MCF 10A (cell line): ENCODE results near the gene AHNAK. TPM values are rescaled to one million over a fixed set of nuclear protein-coding genes. Genes with fewer than 3 reads are reported as not detected.
"Not testable (repeated sequence)": the region's sequence is repeated elsewhere in the genome, so short reads cannot be mapped to it uniquely, and the experiment has no call there.

Experiments used
- BruUV-seq: library from RNA; stranded (reverse); fragments of 400-500 nt; replicated peaks from 2 replicates; lab custom pipeline; 2021; lab: Mats Ljungman, UMichigan
- CTCF ChIA-PET: fragments of 300-600 bp; sonication (Branson Sonifier 250); formaldehyde crosslinking; extraction: SDS; loops from one replicate; lab custom pipeline; 2021; ENCODE audit warnings: antibody characterized with exemption, inconsistent platforms; lab: Yijun Ruan, JAX
- POLR2A ChIA-PET: fragments of 300-600, 350-650 bp; sonication (Branson Sonifier 250); formaldehyde crosslinking; extraction: SDS; loops from one replicate; lab custom pipeline; 2020; ENCODE audit warnings: antibody characterized with exemption, inconsistent platforms; lab: Yijun Ruan, JAX
- DNase-seq: peaks from one replicate; pipeline ENCODE4 v3.0.0-alpha.2; 2018; ENCODE audit not compliant: unreplicated experiment
- H3K27ac Mint-ChIP-seq: one replicate; pipeline ENCODE4 v1.8.0; 2022; ENCODE audit warnings: mild to moderate bottlenecking, low read depth, mixed read lengths; ENCODE audit not compliant: unreplicated experiment
- H3K27me3 Mint-ChIP-seq: one replicate; pipeline ENCODE4 v1.8.0; 2022; ENCODE audit warnings: mixed read lengths; ENCODE audit not compliant: insufficient read depth, unreplicated experiment
- H3K36me3 Mint-ChIP-seq: one replicate; pipeline ENCODE4 v1.8.0; 2022; ENCODE audit warnings: mild to moderate bottlenecking, moderate library complexity, mixed read lengths; ENCODE audit not compliant: insufficient read depth, unreplicated experiment
- H3K4me1 Mint-ChIP-seq: one replicate; pipeline ENCODE4 v1.8.0; 2022; ENCODE audit warnings: mixed read lengths; ENCODE audit not compliant: insufficient read depth, unreplicated experiment
- H3K4me3 Mint-ChIP-seq: one replicate; pipeline ENCODE4 v1.8.0; 2022; ENCODE audit warnings: mild to moderate bottlenecking, moderate library complexity, mixed read lengths; ENCODE audit not compliant: unreplicated experiment
- H3K9me3 Mint-ChIP-seq: one replicate; pipeline ENCODE4 v1.8.0; 2022; ENCODE audit warnings: mixed read lengths; ENCODE audit not compliant: unreplicated experiment
- intact Hi-C: fragments of 100-400 bp; cut with micrococcal nuclease; formaldehyde crosslinking; loops from 2 replicates; pipeline ENCODE4 v1.14.1; 2022
- microRNA-seq: library from miRNA; unstranded; fragments of <30 nt; microRNA quantifications from one replicate; pipeline ENCODE4 v1.2.0, GENCODE V29; 2022
- total RNA-seq: library from RNA; stranded (reverse); gene quantifications from 2 replicates; pipeline ENCODE4 v1.2.3, GENCODE V29; 2022
- TF ChIP-seq, protein P1 (sequence below): fragments of 200-600 bp; IDR thresholded peaks from one replicate; pipeline ENCODE4 v1.8.0; 2022; ENCODE audit warnings: antibody characterized with exemption, mild to moderate bottlenecking; ENCODE audit not compliant: unreplicated experiment

AHNAK gene
- total RNA-seq, 1 experiment from 2014 or later: 429 TPM

DNA sequence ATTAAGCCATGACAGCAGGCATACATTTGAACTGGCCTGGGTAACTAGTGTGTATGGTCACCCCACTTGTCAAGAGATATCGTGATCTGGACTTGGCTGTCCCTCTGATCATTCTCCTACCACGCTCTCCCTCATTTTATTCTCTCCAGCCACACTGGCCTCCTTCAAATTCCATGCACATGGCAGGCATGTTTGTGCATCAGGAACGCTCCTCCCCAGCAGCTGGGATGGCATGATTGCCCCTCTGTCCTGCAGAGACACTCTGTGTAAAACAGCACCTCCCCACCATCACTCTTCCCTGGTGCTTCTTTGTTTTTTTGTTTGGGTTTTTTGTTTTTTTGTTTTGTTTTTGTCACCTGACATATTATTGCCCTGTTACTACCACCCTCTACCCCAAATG lies 159.2 kb downstream of the AHNAK start:
- Mint-ChIP-seq H3K4me1 (no peaks in the 10 kb centered on the region), H3K36me3 (no peaks in the 10 kb centered on the region), H3K27me3 (peaks cover 13% of the 10 kb centered on the region), H3K4me3 (no peak overlapping the region), H3K27ac (no peak overlapping the region), H3K9me3 (no peaks in the 10 kb centered on the region)
- no TSS peak for BruUV-seq
- CTCF ChIA-PET: interaction anchor here (0.9 to 1.0 kb wide), 2 partner anchors 15 to 155 kb away, joined by 3 to 5 read pairs; no protein-coding TSS in a partner anchor
- TF ChIP-seq, protein P1, sequence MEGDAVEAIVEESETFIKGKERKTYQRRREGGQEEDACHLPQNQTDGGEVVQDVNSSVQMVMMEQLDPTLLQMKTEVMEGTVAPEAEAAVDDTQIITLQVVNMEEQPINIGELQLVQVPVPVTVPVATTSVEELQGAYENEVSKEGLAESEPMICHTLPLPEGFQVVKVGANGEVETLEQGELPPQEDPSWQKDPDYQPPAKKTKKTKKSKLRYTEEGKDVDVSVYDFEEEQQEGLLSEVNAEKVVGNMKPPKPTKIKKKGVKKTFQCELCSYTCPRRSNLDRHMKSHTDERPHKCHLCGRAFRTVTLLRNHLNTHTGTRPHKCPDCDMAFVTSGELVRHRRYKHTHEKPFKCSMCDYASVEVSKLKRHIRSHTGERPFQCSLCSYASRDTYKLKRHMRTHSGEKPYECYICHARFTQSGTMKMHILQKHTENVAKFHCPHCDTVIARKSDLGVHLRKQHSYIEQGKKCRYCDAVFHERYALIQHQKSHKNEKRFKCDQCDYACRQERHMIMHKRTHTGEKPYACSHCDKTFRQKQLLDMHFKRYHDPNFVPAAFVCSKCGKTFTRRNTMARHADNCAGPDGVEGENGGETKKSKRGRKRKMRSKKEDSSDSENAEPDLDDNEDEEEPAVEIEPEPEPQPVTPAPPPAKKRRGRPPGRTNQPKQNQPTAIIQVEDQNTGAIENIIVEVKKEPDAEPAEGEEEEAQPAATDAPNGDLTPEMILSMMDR: no peak
- intact Hi-C loops: loop anchor here (10.0 kb wide), 1 partner anchor 447 kb away; the partner anchor contains the start of genes STX5, TEX54 and WDR74
- POLR2A ChIA-PET: no interaction called here
- no peak for DNase-seq

DNA sequence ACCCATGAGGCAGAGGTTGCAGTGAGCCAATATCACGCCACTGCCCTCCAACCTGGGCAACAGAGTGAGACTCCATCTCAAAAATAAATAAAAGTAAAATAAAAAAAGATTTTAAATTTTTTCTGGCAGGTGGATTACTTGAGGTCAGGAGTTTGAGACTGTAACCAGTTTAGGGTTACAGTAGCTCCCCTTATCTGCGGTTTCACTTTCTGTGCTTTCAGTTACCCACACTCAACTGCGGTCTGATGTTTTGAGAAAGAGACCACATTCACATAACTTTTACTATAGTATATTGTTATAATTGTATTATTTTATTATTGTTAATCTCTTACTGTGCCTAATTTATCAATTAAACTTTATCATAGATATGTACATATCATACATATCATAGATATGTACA lies 160.5 kb downstream of the AHNAK start:
- POLR2A ChIA-PET: interaction anchor here (0.8 kb wide), 1 partner anchor 48 kb away, joined by 3 read pairs; no protein-coding TSS in a partner anchor
- not testable (repeated sequence) for H3K9me3 Mint-ChIP-seq, H3K4me1 Mint-ChIP-seq, DNase-seq, H3K27ac Mint-ChIP-seq, BruUV-seq, H3K36me3 Mint-ChIP-seq, H3K4me3 Mint-ChIP-seq
- intact Hi-C loops: loop anchor here (10.0 kb wide), 1 partner anchor 449 kb away; the partner anchor contains the start of genes STX5, TEX54 and WDR74
- H3K27me3 Mint-ChIP-seq: peaks cover 13% of the 10 kb centered on the region
- CTCF ChIA-PET: interaction anchor here (0.8 to 1.3 kb wide), 2 partner anchors 38 to 295 kb away, joined by 3 to 4 read pairs; no protein-coding TSS in a partner anchor

DNA sequence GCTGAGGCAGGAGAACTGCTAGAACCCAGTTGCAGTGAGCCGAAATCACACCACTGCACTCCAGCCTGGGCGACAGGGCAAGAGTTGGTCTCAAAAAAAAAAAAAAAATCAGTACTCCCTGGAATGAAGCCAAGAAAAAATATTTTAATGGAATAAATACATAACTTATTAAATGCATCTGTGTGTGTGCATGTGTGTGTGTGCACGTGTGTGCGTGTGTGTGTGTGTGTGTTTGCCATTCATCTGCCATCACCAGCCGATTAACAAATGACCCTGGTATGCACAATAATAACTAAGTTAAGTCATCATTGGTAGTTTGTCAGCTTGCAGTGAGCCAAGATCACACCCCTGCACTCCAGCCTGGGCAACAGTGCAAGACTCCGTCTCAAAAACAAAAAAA lies 162.8 kb downstream of the AHNAK start:
- no peak overlapping the region for H3K27ac Mint-ChIP-seq
- ChIA-PET CTCF (interaction anchor here (0.6 to 1.2 kb wide), 5 partner anchors 10 to 177 kb away, joined by 3 to 5 read pairs (median 3); no protein-coding TSS in a partner anchor), POLR2A (no interaction called here)
- DNase-seq: no peak
- intact Hi-C loops: loop anchor here (10.0 kb wide), 1 partner anchor 451 kb away; the partner anchor contains the start of genes STX5, TEX54 and WDR74
- peaks cover 10% of the 10 kb centered on the region for H3K4me1 Mint-ChIP-seq
- H3K9me3 Mint-ChIP-seq: no peaks in the 10 kb centered on the region
- H3K27me3 Mint-ChIP-seq: peaks cover 2% of the 10 kb centered on the region
- TF ChIP-seq, protein P1: no peak
- no peak overlapping the region for H3K4me3 Mint-ChIP-seq
- H3K36me3 Mint-ChIP-seq: no peaks in the 10 kb centered on the region
- BruUV-seq: no TSS peak

Small RNA genes within 50 kb of the gene (microRNA-seq; reads per million reads assigned to microRNA genes)
- gene MIR6747: 0.93 reads per million

Other genes with a start within 250 kb of the AHNAK start
- not detected in 2 replicates for gene SCGB1D4, start 247.7 kb downstream of the AHNAK start, total RNA-seq
- 0.65 TPM in 1 of 2 replicates, not detected in the other for gene ASRGL1, start 209.4 kb downstream of the AHNAK start, total RNA-seq
- gene SCGB1A1, start 127.8 kb downstream of the AHNAK start, total RNA-seq: not detected in 2 replicates
- 1,510 and 1,855 TPM in 2 replicates for gene EEF1G, start 27.1 kb upstream of the AHNAK start, total RNA-seq
- 26.0 and 28.3 TPM in 2 replicates for gene TUT1, start 44.7 kb upstream of the AHNAK start, total RNA-seq
- gene MTA2, start 55.1 kb upstream of the AHNAK start, total RNA-seq: 139 and 176 TPM in 2 replicates
- gene EML3, start 66.0 kb upstream of the AHNAK start, total RNA-seq: 33.9 and 43.7 TPM in 2 replicates
- gene ROM1, start 66.5 kb upstream of the AHNAK start, total RNA-seq: 2.5 and 2.9 TPM in 2 replicates
- 40.1 and 42.4 TPM in 2 replicates for gene B3GAT3, start 75.2 kb upstream of the AHNAK start, total RNA-seq
- 364 and 374 TPM in 2 replicates for gene GANAB, start 99.8 kb upstream of the AHNAK start, total RNA-seq
- 17.4 and 19.3 TPM in 2 replicates for gene INTS5, start 106.5 kb upstream of the AHNAK start, total RNA-seq
- gene C11orf98, start 118.4 kb upstream of the AHNAK start, total RNA-seq: 81.2 and 91.6 TPM in 2 replicates
- 15.4 and 31.2 TPM in 2 replicates for gene CSKMT, start 118.5 kb upstream of the AHNAK start, total RNA-seq
- 11.6 and 13.8 TPM in 2 replicates for gene UQCC3, start 124.9 kb upstream of the AHNAK start, total RNA-seq
- 8.3 and 8.7 TPM in 2 replicates for gene LBHD1, start 125.5 kb upstream of the AHNAK start, total RNA-seq
- 146 and 153 TPM in 2 replicates for gene UBXN1, start 132.3 kb upstream of the AHNAK start, total RNA-seq
- 0.42 and 0.81 TPM in 2 replicates for gene LRRN4CL, start 142.7 kb upstream of the AHNAK start, total RNA-seq
- 33.1 and 46.6 TPM in 2 replicates for gene BSCL2, start 160.6 kb upstream of the AHNAK start, total RNA-seq
- gene GNG3, start 160.9 kb upstream of the AHNAK start, total RNA-seq: not detected in 2 replicates
- 36.4 and 36.6 TPM in 2 replicates for gene HNRNPUL2, start 180.7 kb upstream of the AHNAK start, total RNA-seq
- gene TTC9C, start 181.7 kb upstream of the AHNAK start, total RNA-seq: 27.3 and 31.9 TPM in 2 replicates
- 7.1 and 11.6 TPM in 2 replicates for gene ZBTB3, start 207.4 kb upstream of the AHNAK start, total RNA-seq
- gene POLR2G, start 214.8 kb upstream of the AHNAK start, total RNA-seq: 95.0 and 95.1 TPM in 2 replicates
- 11.6 and 12.0 TPM in 2 replicates for gene TAF6L, start 224.6 kb upstream of the AHNAK start, total RNA-seq
- gene TMEM179B, start 240.6 kb upstream of the AHNAK start, total RNA-seq: 45.1 and 47.8 TPM in 2 replicates
- 9.6 and 9.9 TPM in 2 replicates for gene TMEM223, start 245.2 kb upstream of the AHNAK start, total RNA-seq